Neural crest cell (in vitro differentiated cells): ENCODE data around the gene DOLPP1. TPM values are rescaled to one million over a fixed set of nuclear protein-coding genes. Genes with fewer than 3 reads are reported as not detected.
A peak's percentile ranks its signal among the peaks of the same experiment; 100 is the strongest.

ENCODE experiments used
- DNase-seq: peaks from one replicate; pipeline ENCODE4 v3.0.0; 2021; ENCODE audit warnings: low read depth, mixed read lengths, low spot score
- H3K27ac Mint-ChIP-seq: one replicate; pipeline ENCODE4 v1.8.0; 2021; ENCODE audit warnings: mild to moderate bottlenecking, mixed read lengths; ENCODE audit not compliant: unreplicated experiment
- H3K27me3 Mint-ChIP-seq: 2 replicates; pipeline ENCODE4 v1.8.0; 2021; ENCODE audit warnings: low read depth, mild to moderate bottlenecking, mixed read lengths
- H3K36me3 Mint-ChIP-seq: 2 replicates; pipeline ENCODE4 v1.8.0; 2021; ENCODE audit warnings: low read depth, mild to moderate bottlenecking, mixed read lengths
- H3K4me1 Mint-ChIP-seq: 2 replicates; pipeline ENCODE4 v1.8.0; 2021; ENCODE audit warnings: mixed read lengths
- H3K4me3 Mint-ChIP-seq: one replicate; pipeline ENCODE4 v1.8.0; 2021; ENCODE audit warnings: mild to moderate bottlenecking, mixed read lengths
- H3K9me3 Mint-ChIP-seq: 2 replicates; pipeline ENCODE4 v1.8.0; 2021; ENCODE audit warnings: mixed read lengths
- CTCF ChIP-seq: fragments of 200-600 bp; sonication (generic); conservative IDR thresholded peaks from 2 replicates; pipeline ENCODE4 v1.5.0; 2021; ENCODE audit warnings: antibody characterized with exemption, mild to moderate bottlenecking
- total RNA-seq: library from RNA; stranded (reverse); gene quantifications from 2 replicates; pipeline ENCODE4 v1.2.1, GENCODE V29; 2021

The DOLPP1 gene
- total RNA-seq, 1 donor from 2014 or later: 43.1 TPM

- Mint-ChIP-seq H3K27ac (peak within 1 kb of the TSS; percentile 70), H3K27me3 (no peaks in the 10 kb centered on the region), H3K9me3 (no peaks in the 10 kb centered on the region), H3K4me1 (peaks cover 24% of the 10 kb centered on the region), H3K4me3 (peak within 1 kb of the TSS; percentile 92), H3K36me3 (no peaks in the 10 kb centered on the region)
- TF ChIP-seq CTCF: no peak
- peak; percentile 88 for DNase-seq
Measured at GRCh38 chr9:129036241-129036922, 44.5 kb upstream of the DOLPP1 start, which contains the start of gene MIGA2. MIGA2 (plus strand) TSS chr9:129036626; CDS start chr9:129040595, 3,969 bp downstream.

- H3K27ac Mint-ChIP-seq: peak overlapping the region; percentile 70
- TF ChIP-seq CTCF: no peak
- no peak for DNase-seq
- H3K27me3 Mint-ChIP-seq: no peaks in the 10 kb centered on the region
- no peaks in the 10 kb centered on the region for H3K9me3 Mint-ChIP-seq
- peaks cover 24% of the 10 kb centered on the region for H3K4me1 Mint-ChIP-seq
- H3K4me3 Mint-ChIP-seq: peak overlapping the region; percentile 92
- no peaks in the 10 kb centered on the region for H3K36me3 Mint-ChIP-seq
Measured at GRCh38 chr9:129036923-129037766, 43.8 kb upstream of the DOLPP1 start.

GRCh38 chr9:129037767-129038098 lies 43.2 kb upstream of the DOLPP1 start:
- peaks cover 24% of the 10 kb centered on the region for H3K4me1 Mint-ChIP-seq
- no peak for DNase-seq
- H3K36me3 Mint-ChIP-seq: no peaks in the 10 kb centered on the region
- TF ChIP-seq CTCF: no peak
- no peaks in the 10 kb centered on the region for H3K27me3 Mint-ChIP-seq
- no peak overlapping the region for H3K27ac Mint-ChIP-seq
- peak overlapping the region; percentile 92 for H3K4me3 Mint-ChIP-seq
- H3K9me3 Mint-ChIP-seq: no peaks in the 10 kb centered on the region

- Mint-ChIP-seq H3K9me3 (no peaks in the 10 kb centered on the region), H3K4me3 (peak overlapping the region; percentile 92), H3K27ac (no peak overlapping the region), H3K4me1 (peaks cover 24% of the 10 kb centered on the region), H3K27me3 (no peaks in the 10 kb centered on the region), H3K36me3 (no peaks in the 10 kb centered on the region)
- TF ChIP-seq CTCF: no peak
- no peak for DNase-seq
Measured at GRCh38 chr9:129038109-129038852, 42.6 kb upstream of the DOLPP1 start.

- TF ChIP-seq CTCF: no peak
- H3K4me3 Mint-ChIP-seq: peak overlapping the region; percentile 76
- H3K27me3 Mint-ChIP-seq: no peaks in the 10 kb centered on the region
Measured at GRCh38 chr9:129040113-129040643, 40.7 kb upstream of the DOLPP1 start.

More at GRCh38 chr9:129040113-129040643, 40.7 kb upstream of the DOLPP1 start:
- Mint-ChIP-seq H3K4me1 (peaks cover 24% of the 10 kb centered on the region), H3K9me3 (no peaks in the 10 kb centered on the region), H3K27ac (no peak overlapping the region), H3K36me3 (no peaks in the 10 kb centered on the region)
- no peak for DNase-seq
